Activated B cell treated with CpG ODN at 0.5 μM for 24 hours (primary cell): ENCODE data around the gene CCDC89. TPM values are rescaled to one million over a fixed set of nuclear protein-coding genes. Genes with fewer than 3 reads are reported as not detected.

Experiments used
- ATAC-seq: fragments of 200-7000 bp; cut with Tn5 transposase; one replicate; pipeline ENCODE4 v1.10.0; 2021; ENCODE audit warnings: low read depth, mild to moderate bottlenecking, moderate library complexity
- CTCF ChIA-PET: fragments of 350-600 bp; sonication (Branson Sonifier 250); formaldehyde crosslinking; loops from one replicate; lab custom pipeline; 2021; ENCODE audit warnings: antibody characterized with exemption; lab: Charles Lee
- POLR2A ChIA-PET: fragments of 350-600 bp; sonication (Branson Sonifier 250); formaldehyde crosslinking; loops from one replicate; lab custom pipeline; 2021; ENCODE audit warnings: antibody characterized with exemption; lab: Charles Lee
- DNase-seq: peaks from one replicate; pipeline ENCODE4 v3.0.0; 2022
- H3K27ac Mint-ChIP-seq: one replicate; pipeline ENCODE4 v1.8.0; 2020; ENCODE audit warnings: mixed read lengths
- H3K27me3 Mint-ChIP-seq: one replicate; pipeline ENCODE4 v1.8.0; 2021; ENCODE audit warnings: mixed read lengths
- H3K36me3 Mint-ChIP-seq: one replicate; pipeline ENCODE4 v1.8.0; 2021; ENCODE audit warnings: low read depth, mixed read lengths
- H3K4me1 Mint-ChIP-seq: one replicate; pipeline ENCODE4 v1.8.0; 2021; ENCODE audit warnings: mixed read lengths
- H3K4me3 Mint-ChIP-seq: one replicate; pipeline ENCODE4 v1.8.0; 2020; ENCODE audit warnings: mild to moderate bottlenecking, mixed read lengths
- H3K9me3 Mint-ChIP-seq: one replicate; pipeline ENCODE4 v1.8.0; 2020; ENCODE audit warnings: mixed read lengths
- CTCF ChIP-seq: fragments of 200-600 bp; IDR thresholded peaks from one replicate; pipeline ENCODE4 v1.8.0; 2022; ENCODE audit warnings: antibody characterized with exemption, mild to moderate bottlenecking
- intact Hi-C: fragments of 100-400 bp; cut with micrococcal nuclease; formaldehyde crosslinking; loops from one replicate; pipeline ENCODE4 v1.15.1; 2024
- total RNA-seq: library from RNA; stranded (reverse); gene quantifications from 2 replicates; pipeline ENCODE4 v1.2.3, GENCODE V29; 2022

CCDC89 gene
- total RNA-seq, 1 donor from 2014 or later, result not detected

- no peaks in the 10 kb centered on the region for H3K9me3 Mint-ChIP-seq
- no peak for TF ChIP-seq CTCF
- H3K4me1 Mint-ChIP-seq, result peaks cover 11% of the 10 kb centered on the region
- ATAC-seq, result no peak
- intact Hi-C loops, result no loop called here
- H3K4me3 Mint-ChIP-seq, result no peak overlapping the region
- POLR2A ChIA-PET, result interaction anchor here (1.1 kb wide), 1 partner anchor 15 kb away, joined by 3 read pairs; no protein-coding TSS in a partner anchor
- H3K27ac Mint-ChIP-seq, result no peak overlapping the region
- H3K36me3 Mint-ChIP-seq, result no peaks in the 10 kb centered on the region
- H3K27me3 Mint-ChIP-seq, result peaks cover 10% of the 10 kb centered on the region
- CTCF ChIA-PET, result interaction anchor here (1.2 kb wide), 1 partner anchor 15 kb away, joined by 3 read pairs; no protein-coding TSS in a partner anchor
- no peak for DNase-seq
Measured at GRCh38 chr11:85685125-85685819, 723 bp downstream of the CCDC89 start.

- no peak for TF ChIP-seq CTCF
- Mint-ChIP-seq H3K9me3 (no peaks in the 10 kb centered on the region), H3K36me3 (no peaks in the 10 kb centered on the region), H3K4me1 (peaks cover 11% of the 10 kb centered on the region), H3K4me3 (peak overlapping the region; percentile 87), H3K27ac (peak overlapping the region; percentile 69), H3K27me3 (peaks cover 8% of the 10 kb centered on the region)
- POLR2A ChIA-PET, result interaction anchor here (1.1 to 1.8 kb wide), 2 partner anchors 35 to 55 kb away, joined by 4 to 5 read pairs; partner anchors contain the start of genes DLG2, TMEM126A and TMEM126B
- intact Hi-C loops, result loop anchor here (1.0 kb wide), 1 partner anchor 17 kb away; the partner anchor contains the start of gene CREBZF
- ATAC-seq (peak; percentile 97), DNase-seq (peak; percentile 55)
- CTCF ChIA-PET, result no interaction called here
Measured at GRCh38 chr11:85682330-85683305, 3.4 kb downstream of the CCDC89 start.

GRCh38 chr11:85680897-85681296 is 5.1 kb downstream of the CCDC89 start:
- TF ChIP-seq CTCF, result no peak
- Mint-ChIP-seq H3K27ac (no peak overlapping the region), H3K36me3 (no peaks in the 10 kb centered on the region), H3K4me3 (no peak overlapping the region), H3K9me3 (no peaks in the 10 kb centered on the region), H3K4me1 (peaks cover 11% of the 10 kb centered on the region), H3K27me3 (peaks cover 8% of the 10 kb centered on the region)
- intact Hi-C loops, result no loop called here
- POLR2A ChIA-PET, result interaction anchor here (1.2 kb wide), 1 partner anchor 33 kb away, joined by 4 read pairs; the partner anchor contains the start of gene TMEM126A
- ATAC-seq (no peak), DNase-seq (no peak)
- CTCF ChIA-PET, result no interaction called here

- H3K27me3 Mint-ChIP-seq, result peaks cover 8% of the 10 kb centered on the region
- H3K4me3 Mint-ChIP-seq, result no peak overlapping the region
- DNase-seq, result no peak
- H3K27ac Mint-ChIP-seq, result no peak overlapping the region
- H3K36me3 Mint-ChIP-seq, result no peaks in the 10 kb centered on the region
- H3K9me3 Mint-ChIP-seq, result no peaks in the 10 kb centered on the region
- POLR2A ChIA-PET, result interaction anchor here (2.2 kb wide), 1 partner anchor 15 kb away, joined by 9 read pairs; the partner anchor contains the start of gene CREBZF
- CTCF ChIA-PET, result no interaction called here
- peaks cover 11% of the 10 kb centered on the region for H3K4me1 Mint-ChIP-seq
- no peak for ATAC-seq
- intact Hi-C loops, result no loop called here
- TF ChIP-seq CTCF, result no peak
Measured at GRCh38 chr11:85679576-85679975, 6.4 kb downstream of the CCDC89 start.
